Ishikawa (cell line): ENCODE results near the gene CEP112.

Experiments
- CEBPB ChIP-seq: IDR thresholded peaks from 2 replicates; pipeline ENCODE4 v1.6.1; 2012
- CREB1 ChIP-seq: IDR thresholded peaks from 2 replicates; pipeline ENCODE4 v1.6.1; 2012; ENCODE audit warnings: low read depth
- EGR1 ChIP-seq: IDR thresholded peaks from 2 replicates; pipeline ENCODE4 v1.6.1; 2012
- EP300 ChIP-seq: IDR thresholded peaks from 2 replicates; pipeline ENCODE4 v1.6.1; 2012; ENCODE audit warnings: borderline replicate concordance
- FOXM1 ChIP-seq: IDR thresholded peaks from 2 replicates; pipeline ENCODE4 v1.6.1; 2012; ENCODE audit warnings: low read depth, borderline replicate concordance
- MAX ChIP-seq: IDR thresholded peaks from 2 replicates; pipeline ENCODE4 v1.6.1; 2012
- NFIC ChIP-seq: IDR thresholded peaks from 2 replicates; pipeline ENCODE4 v1.6.1; 2012
- RAD21 ChIP-seq: IDR thresholded peaks from 2 replicates; pipeline ENCODE4 v1.6.1; 2012; ENCODE audit warnings: low read depth
- TAF1 ChIP-seq: IDR thresholded peaks from 2 replicates; pipeline ENCODE4 v1.6.1; 2012; ENCODE audit warnings: low read depth, mild to moderate bottlenecking
- TCF12 ChIP-seq: IDR thresholded peaks from 2 replicates; pipeline ENCODE4 v1.6.1; 2012; ENCODE audit warnings: low read depth
- TEAD4 ChIP-seq: IDR thresholded peaks from 2 replicates; pipeline ENCODE4 v1.6.1; 2012
- YY1 ChIP-seq: IDR thresholded peaks from 2 replicates; pipeline ENCODE4 v1.6.1; 2012; ENCODE audit warnings: low read depth
- ZBTB7A ChIP-seq: IDR thresholded peaks from 2 replicates; pipeline ENCODE4 v1.6.1; 2012; ENCODE audit warnings: low read depth
- TF ChIP-seq, protein P1 (sequence below): IDR thresholded peaks from 2 replicates; pipeline ENCODE4 v1.6.1; 2012; ENCODE audit warnings: low read depth, mild to moderate bottlenecking
- TF ChIP-seq, protein P2 (sequence below): IDR thresholded peaks from 2 replicates; pipeline ENCODE4 v1.6.1; 2012

CEP112 gene

GRCh38 chr17:65667656-65668055, 524.3 kb downstream of the CEP112 start:
- TF ChIP-seq RAD21, result no peak
- TF ChIP-seq, protein P1, sequence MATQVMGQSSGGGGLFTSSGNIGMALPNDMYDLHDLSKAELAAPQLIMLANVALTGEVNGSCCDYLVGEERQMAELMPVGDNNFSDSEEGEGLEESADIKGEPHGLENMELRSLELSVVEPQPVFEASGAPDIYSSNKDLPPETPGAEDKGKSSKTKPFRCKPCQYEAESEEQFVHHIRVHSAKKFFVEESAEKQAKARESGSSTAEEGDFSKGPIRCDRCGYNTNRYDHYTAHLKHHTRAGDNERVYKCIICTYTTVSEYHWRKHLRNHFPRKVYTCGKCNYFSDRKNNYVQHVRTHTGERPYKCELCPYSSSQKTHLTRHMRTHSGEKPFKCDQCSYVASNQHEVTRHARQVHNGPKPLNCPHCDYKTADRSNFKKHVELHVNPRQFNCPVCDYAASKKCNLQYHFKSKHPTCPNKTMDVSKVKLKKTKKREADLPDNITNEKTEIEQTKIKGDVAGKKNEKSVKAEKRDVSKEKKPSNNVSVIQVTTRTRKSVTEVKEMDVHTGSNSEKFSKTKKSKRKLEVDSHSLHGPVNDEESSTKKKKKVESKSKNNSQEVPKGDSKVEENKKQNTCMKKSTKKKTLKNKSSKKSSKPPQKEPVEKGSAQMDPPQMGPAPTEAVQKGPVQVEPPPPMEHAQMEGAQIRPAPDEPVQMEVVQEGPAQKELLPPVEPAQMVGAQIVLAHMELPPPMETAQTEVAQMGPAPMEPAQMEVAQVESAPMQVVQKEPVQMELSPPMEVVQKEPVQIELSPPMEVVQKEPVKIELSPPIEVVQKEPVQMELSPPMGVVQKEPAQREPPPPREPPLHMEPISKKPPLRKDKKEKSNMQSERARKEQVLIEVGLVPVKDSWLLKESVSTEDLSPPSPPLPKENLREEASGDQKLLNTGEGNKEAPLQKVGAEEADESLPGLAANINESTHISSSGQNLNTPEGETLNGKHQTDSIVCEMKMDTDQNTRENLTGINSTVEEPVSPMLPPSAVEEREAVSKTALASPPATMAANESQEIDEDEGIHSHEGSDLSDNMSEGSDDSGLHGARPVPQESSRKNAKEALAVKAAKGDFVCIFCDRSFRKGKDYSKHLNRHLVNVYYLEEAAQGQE, result no peak
- no peak for TF ChIP-seq TEAD4
- TF ChIP-seq MAX, result no peak

DNA sequence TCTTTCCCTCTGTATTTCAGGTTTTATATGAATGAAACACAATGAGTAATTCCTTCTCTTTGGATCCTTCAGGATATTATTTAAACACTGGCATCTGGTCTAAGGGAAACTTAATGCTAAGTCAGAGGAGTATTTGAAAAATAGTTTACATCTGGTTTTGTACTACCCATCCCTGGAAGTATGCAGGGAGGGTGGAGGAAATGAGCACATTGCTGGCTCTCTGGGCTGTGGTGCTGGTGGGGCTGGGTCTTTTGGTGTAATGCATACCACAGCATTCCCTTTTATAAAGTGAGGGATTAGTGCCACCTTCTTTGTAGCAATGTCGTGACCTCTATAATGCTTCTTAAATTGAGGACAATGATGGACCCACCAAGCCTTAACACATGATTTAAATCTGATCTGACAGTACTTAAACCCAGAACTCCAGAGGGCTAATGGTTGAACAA, 525.0 kb downstream of the CEP112 start:
- TF ChIP-seq CEBPB (no peak), CREB1 (no peak), FOXM1 (no peak), ZBTB7A (no peak), RAD21 (no peak), YY1 (no peak), TEAD4 (no peak), MAX (no peak), EP300 (no peak), TCF12 (no peak)
- TF ChIP-seq, protein P2, sequence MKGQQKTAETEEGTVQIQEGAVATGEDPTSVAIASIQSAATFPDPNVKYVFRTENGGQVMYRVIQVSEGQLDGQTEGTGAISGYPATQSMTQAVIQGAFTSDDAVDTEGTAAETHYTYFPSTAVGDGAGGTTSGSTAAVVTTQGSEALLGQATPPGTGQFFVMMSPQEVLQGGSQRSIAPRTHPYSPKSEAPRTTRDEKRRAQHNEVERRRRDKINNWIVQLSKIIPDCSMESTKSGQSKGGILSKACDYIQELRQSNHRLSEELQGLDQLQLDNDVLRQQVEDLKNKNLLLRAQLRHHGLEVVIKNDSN, result no peak
- TF ChIP-seq, protein P1, result no peak

DNA sequence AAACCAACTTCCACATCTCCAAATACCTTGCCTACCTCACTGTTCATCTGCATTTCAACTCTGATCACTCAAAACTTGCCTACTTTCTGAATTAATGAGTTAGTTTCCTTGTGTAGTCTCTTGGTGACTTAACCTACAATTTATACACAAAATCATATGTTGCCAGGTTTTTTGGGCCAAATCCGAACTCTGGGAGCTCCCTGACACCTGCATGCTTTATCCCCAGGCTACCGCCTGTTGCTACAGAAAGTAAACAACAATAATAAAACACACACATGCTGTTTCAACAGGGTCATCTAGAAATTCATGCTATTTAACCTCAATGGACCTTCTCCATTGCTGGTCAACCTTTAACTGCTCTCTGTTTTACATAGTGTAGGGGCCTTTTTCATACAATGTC, 526.0 kb downstream of the CEP112 start:
- no peak for TF ChIP-seq TEAD4
- no peak for TF ChIP-seq EP300
- no peak for TF ChIP-seq CREB1
- TF ChIP-seq, protein P2, result no peak
- no peak for TF ChIP-seq TAF1
- no peak for TF ChIP-seq NFIC
- no peak for TF ChIP-seq FOXM1
- no peak for TF ChIP-seq EGR1
- no peak for TF ChIP-seq ZBTB7A
- no peak for TF ChIP-seq YY1
- TF ChIP-seq, protein P1, result no peak
- no peak for TF ChIP-seq CEBPB
- TF ChIP-seq TCF12, result no peak
- TF ChIP-seq RAD21, result no peak
- no peak for TF ChIP-seq MAX

GRCh38 chr17:65664696-65665095, 527.2 kb downstream of the CEP112 start:
- no peak for TF ChIP-seq TEAD4
- TF ChIP-seq YY1, result no peak
- TF ChIP-seq, protein P2, result no peak
- no peak for TF ChIP-seq RAD21
- no peak for TF ChIP-seq TCF12
